Fibroblast of skin of left biceps (primary cell): ENCODE measurements around the gene RBM47.
"Not testable (repeated sequence)": the region's sequence is repeated elsewhere in the genome, so short reads cannot be mapped to it uniquely, and the experiment has no call there.

Source experiments
- DNase-seq, 2 experiments: peaks; one replicate each; pipeline ENCODE4 v3.0.0-alpha.2; 2013; ENCODE audit warnings: low read depth in 2 of 2

The RBM47 gene

GRCh38 chr4:40446261-40446750 lies 183.4 kb downstream of the RBM47 start:
- not testable (repeated sequence) for DNase-seq

- DNase-seq = no peak
Observed at GRCh38 chr4:40445671-40446070, 184.0 kb downstream of the RBM47 start.

DNA sequence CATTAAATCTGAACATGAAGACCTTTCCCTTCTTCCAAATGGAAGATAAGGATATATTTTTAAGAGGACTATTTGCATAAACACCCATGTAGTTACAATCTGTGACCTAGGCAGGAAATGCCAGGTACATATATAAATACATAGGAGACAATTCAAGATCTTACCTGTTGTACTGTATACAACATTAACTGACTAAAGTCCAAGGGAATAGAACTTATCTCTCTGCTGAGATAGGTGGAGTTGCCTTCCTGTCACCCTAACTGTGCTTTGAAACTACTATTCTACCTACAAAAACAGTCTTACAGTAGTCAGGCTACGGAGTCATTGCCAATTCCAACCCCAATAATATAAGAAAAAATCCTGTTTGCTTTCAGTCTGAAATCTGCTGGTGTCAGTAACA lies 188.2 kb downstream of the RBM47 start:
- no peak for DNase-seq

DNA sequence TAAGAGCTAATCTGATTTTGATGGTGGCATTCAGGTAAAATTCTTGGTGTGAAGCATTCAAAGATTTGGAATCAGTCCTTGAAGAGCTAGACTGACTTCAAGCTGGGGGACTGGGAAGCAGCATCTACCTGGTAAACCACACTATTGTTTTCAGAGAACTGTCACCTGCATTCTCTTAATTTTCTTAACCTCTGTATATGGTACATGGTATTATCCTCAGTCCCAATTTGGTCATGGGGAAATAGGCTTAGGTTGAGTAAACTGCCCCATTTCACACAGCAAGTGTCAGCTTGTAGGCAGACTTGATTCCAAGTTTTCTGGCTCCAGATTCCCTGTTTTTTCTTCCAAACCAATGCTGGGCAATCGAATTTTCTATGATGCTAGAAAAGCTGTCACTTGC lies 190.1 kb downstream of the RBM47 start:
- no peak for DNase-seq

DNA sequence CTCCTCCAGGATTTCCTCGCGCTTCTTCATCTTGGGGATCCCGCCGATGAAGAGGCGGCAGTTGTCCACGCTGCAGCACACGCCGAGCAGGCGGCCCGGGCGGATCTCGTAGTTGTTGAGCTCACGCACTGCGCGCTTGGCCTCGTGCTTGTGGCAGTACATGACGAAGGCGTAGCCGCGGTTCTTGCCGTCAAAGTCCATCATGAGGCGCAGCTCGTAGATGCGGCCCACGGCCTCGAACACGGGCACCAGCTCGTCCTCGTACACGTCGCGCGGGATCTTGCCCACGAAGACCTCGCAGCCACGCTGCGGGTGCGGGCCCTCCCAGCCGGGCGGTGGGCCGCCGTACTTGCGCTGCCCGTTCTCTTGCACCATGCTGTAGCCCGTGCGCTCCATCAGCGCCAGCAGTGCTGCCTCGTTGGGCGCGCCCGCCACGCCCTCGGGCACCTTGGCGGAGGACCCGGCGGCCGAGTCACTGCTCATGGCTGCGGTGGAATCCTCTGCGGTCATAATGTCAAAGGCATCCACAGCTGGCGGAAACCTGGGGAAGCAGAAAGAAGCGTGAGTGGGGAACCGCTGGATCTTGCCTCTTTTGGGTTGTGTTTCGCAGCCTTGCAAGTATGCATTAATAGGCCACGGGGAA lies 191.2 kb downstream of the RBM47 start:
- DNase-seq = no peak

- DNase-seq = no peak
Observed at GRCh38 chr4:40437741-40438383, 191.8 kb downstream of the RBM47 start.

GRCh38 chr4:40435306-40435705 lies 194.4 kb downstream of the RBM47 start:
- not testable (repeated sequence) for DNase-seq

DNA sequence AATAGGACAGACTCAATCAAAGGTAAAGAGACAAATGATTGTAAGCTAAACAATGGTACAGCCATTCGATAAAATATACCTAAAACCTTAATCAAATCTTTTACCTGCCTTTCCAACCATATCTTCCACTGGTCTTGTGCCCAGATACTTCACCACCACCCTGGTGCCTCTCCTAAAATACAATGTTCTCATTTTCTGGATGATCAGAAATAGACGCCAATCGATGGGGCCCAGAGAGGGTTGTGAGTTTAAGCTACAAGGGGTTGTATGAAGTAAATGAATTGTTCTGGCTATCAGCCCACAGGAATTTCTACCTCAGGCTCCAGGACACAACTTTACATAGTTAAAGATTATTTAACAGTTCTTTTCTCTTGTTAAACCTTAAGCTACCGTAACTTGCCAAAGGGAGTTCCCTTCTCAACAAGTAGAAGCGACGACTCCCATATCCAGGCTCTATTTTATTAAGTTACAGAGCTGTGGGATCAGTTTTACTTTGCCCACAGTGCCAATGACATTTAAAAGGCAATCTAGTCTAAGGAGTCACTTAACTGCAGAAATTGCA lies 195.5 kb downstream of the RBM47 start:
- DNase-seq = no peak

DNA sequence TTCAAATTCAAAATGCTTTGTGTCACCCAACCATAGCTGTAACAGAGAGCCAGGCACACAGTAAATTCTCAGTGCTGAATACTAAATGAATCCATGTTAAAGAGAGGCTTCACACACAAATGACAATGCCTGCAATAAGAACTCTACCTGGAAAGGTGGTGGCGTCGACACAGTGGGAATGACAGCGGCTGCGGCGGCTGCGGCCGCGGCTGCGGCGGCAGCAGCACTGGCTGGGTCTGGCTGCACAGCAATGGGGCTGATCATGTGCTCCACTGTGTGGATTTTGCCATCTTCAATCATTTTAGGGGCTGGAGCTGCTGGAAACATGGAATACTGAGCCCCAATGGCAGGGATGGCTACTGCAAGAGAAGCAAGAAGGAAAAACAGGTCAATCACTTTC lies 197.2 kb downstream of the RBM47 start:
- DNase-seq = no peak

- not testable (repeated sequence) for DNase-seq
Observed at GRCh38 chr4:40427871-40428270, 201.8 kb downstream of the RBM47 start.

DNA sequence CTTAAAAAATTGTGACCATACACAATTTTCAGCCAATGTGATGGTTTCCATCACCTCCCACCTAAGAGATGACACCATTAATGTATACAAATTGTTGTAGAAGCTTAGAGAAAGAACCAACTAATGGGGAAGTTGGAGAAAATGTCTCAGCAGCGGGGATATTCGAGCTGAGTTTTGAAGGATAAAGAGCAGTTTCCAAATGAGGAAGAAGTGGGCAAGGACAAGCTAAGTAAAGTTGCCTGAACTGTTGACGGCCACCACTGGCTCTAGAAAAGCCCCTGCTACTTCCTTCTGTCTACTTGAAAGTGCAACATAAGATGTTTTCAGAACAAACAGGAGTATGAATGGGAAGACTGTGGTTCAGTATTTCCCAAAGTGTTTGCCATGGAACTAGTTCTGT lies 202.5 kb downstream of the RBM47 start:
- no peak for DNase-seq

DNA sequence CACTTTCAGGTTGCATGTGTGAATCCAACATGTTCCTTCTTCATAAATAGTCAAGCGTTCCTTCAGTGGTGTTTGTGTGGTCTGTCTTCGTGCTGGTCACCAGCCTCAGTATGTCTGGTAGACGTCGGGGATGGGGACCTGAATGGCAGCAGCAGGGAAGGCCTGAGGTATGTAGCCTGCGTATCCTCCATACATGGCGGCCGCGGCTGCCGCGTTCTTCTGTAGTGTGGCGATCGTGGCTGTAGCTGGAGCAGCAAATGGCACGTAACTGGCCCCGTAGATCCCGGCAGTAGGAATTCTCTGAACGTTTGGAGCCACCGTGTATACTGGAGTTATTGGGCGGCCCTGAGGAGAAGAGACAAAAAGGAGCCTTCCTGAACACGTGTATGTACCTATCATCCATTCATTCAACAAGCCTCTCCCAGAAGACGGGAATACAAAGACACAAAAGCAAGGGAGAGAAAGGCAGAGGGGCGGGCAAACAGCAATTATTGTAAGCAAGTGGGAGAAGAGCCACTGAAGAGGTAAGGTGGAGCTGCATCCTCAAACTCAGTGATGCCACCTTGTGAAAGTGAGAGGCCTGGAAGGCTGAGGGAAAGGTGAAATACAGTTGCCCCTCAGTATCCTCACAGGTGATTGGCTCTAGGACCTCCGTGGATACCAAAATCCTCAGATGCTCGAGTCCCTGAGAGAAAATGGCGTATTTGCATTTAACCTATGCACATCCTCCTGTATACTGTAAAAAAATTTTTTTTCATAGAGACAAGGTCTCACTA lies 203.7 kb downstream of the RBM47 start:
- DNase-seq = no peak

GRCh38 chr4:40423735-40424134 lies 205.9 kb downstream of the RBM47 start:
- DNase-seq = peak; percentile 28 to 42

DNA sequence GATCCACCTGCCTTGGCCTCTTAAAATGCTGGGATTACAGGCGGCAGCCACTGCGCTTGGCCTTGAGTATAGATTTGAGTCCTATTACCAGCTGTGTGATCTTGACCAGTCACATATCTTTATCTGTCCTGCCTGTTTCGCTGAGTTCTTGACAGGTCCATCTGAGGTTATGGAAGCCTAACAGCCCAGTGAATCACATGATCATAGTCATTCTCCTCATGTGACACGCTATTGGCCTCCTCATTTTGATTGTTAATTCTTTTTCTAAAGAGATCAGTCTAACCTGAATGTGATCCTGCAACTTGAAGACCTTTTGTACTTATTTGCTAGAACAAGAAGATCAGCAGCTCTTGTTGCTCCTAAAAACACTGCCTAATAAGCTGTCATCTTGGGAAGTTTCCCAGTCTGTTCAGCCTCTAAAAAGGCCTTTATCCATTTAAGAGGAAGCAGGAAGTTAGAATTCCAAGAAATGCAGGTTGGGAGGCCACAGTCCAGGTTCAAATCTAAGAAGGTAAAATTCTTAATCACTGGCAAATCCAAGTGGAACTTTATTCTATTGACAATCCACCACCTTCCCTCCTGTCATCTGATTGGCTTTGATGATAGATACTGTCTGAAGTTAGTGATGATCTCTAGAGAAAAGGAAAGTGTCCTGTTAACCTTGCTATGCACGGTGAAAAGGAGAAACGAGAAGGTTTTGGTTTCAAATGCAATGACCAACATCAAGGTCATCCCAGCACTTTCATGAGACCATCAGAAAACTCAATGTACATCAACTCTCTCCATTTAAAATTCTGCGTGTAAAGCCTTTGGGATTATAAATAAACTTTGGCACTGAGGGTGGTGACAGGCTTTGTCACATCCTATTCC lies 207.6 kb downstream of the RBM47 start:
- DNase-seq = no peak

DNA sequence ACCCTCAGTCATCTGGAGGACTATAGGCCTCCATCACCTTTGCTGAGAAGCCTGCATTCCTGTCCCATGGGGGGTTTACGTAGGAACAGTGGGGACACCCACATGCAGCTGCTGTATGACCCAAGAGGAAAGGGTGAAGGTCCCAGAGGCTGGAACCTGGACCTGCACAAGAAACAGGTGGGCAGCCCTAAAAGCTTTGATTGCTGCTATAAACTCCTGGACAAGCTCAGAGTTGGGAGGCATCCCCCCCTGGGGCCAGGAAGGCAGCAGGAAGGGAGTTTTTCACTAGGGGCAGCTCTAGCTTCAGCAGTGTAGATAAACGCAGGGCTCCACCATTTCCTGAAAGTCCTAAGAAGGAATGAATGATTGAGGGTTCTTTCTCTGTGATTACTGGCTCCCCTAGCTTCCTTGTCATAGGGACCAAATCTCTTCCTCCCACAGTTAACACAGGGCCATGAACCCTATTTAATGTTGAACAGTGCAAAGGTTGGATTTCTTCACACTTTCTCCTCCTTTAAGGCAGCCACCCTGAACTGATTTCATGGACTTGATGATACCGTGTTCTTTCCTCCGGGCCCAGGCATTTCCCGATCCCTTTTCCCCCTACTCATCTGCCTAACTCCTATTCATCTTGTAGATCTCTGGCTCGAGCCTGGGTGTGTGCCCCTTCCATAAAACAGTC lies 210.3 kb downstream of the RBM47 start:
- no peak for DNase-seq

DNA sequence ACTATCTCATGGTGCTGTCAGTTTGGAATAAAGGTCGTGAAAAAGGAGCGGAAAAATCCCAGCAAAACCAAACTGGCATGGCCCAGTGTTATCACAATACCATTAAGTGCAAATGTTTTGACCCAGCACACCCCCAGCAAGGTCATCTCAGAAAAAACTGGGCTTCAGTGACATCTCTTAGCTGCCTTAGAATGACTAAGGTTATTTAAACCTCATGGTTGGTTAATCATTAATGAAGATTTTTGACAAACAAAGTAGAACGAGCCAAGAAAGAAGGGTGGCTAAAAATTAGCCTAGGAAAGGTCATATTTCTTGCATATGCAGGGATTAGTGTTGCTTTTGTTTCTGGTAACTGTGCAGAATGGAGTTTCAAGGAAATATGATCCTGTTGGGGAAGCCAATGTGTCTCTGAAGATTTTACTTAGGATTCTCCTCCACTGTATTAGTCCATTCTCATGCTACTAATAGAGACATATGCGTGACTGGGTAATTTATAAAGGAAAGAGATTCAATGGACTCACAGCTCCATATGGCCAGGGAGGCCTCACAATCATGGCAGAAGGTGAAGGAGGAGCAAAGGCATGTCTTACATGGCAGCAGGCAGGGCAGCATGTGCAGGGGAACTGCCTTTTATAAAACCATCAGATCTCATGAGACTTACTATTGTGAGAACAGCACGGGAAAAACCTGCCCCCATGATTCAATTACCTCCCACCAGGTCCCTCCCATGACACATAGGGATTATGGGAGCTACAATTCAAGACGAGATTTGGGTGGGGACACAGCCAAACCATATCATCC lies 211.0 kb downstream of the RBM47 start:
- DNase-seq = no peak

- no peak for DNase-seq
Observed at GRCh38 chr4:40417941-40418340, 211.7 kb downstream of the RBM47 start.

- DNase-seq = no peak
Observed at GRCh38 chr4:40414673-40415072, 215.0 kb downstream of the RBM47 start.

DNA sequence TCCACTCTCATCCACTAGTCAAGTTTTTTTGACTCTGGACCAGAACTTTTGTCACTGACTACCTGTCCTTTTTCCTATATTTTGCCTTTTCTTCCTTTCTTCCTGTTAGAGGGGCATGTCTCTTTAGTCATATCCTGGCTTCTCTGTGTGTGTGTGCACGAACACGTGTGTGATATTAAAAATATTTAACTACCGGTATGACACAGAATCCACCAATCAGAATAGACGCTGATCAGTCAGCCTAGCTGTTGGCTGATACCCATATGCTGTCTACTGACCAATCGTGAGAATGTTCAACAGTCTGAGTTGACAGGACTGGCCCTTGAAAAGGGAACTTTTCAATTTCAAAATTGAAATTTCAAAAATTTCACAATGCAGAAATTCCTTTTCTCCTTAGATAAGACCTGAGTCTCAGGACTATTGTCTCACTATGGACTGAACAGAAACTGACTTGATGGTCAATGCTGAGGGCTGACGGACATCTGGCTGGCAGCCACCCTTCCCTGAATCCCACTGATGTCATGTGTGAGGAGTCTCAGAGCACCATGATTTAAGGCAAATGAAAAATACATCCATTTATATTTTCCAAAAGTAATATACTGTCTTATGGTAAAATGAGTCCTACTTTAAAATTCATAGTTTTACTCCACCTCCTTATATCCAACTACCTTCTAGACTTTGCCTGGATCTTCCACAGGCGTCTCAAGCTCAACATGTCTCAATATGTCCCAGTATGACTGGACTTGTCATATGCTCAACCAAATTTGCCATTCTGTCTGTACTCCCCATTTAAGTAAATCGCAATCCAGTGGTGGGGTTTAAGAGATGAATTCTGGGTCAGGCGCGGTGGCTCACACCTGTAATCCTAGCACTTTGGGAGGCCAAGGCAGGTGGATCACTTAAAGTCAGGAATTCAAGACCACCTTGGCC lies 216.5 kb downstream of the RBM47 start:
- DNase-seq = no peak
